ENCODE results near the gene TOR1AIP1.

Gene TOR1AIP1

DNA sequence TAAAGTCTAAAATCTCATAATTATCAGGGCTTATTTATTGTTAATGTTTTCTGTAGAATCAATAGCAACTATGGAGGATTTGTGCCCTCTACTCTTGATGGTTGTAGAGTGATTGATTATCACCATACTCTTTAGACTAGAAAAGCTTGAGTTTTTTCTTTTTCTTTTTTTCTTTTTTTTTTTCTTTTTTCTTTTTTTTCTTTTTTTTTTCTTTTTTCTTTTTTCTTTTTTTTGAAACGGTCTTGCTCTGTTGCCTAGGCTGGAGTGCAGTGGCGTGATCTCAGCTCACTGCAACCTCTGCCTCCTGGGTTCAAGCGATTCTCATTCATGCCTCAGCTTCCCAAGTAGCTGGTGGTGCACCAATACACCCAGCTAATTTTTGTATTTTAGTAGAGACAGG, 29.7 kb downstream of the TOR1AIP1 start:
- Mint-ChIP-seq H3K4me3 (no peak overlapping the region), H3K27me3 (no peaks in the 10 kb centered on the region), H3K36me3 (ENCODE audit: insufficient read depth) (peaks cover 86% of the 10 kb centered on the region)

DNA sequence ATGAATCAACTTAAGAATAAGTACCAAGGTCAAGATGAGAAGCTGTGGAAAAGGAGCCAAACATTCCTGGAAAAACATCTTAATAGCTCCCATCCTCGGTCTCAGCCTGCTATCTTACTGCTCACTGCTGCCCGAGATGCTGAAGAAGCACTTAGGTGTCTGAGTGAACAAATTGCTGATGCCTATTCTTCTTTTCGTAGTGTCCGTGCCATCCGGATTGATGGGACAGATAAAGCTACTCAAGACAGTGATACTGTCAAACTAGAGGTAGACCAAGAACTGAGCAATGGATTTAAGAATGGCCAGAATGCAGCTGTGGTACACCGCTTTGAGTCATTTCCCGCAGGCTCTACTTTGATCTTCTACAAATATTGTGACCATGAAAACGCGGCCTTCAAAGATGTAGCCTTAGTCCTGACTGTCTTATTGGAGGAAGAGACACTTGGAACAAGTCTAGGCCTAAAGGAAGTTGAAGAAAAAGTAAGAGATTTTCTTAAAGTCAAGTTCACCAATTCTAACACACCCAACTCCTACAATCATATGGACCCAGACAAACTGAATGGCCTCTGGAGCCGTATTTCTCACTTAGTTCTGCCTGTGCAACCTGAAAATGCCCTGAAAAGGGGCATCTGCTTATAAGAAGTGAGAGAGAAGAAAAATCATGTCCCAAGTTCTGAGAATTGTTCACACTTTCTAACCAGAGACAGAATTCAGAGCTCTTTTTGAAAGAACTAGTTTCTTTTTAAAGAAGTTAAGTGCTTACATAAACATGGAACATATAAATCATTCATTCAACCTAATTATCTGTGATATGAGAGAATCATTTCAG, 35.7 kb downstream of the TOR1AIP1 start:
- Mint-ChIP-seq H3K27ac (peak overlapping the region; percentile 49 to 51), H3K27me3 (no peaks in the 10 kb centered on the region), H3K4me3 (no peak overlapping the region), H3K36me3 (ENCODE audit: insufficient read depth) (peaks cover 87% of the 10 kb centered on the region), H3K4me1 (ENCODE audit: low read depth in 2 of 2) (peaks cover 0 to 5% of the 10 kb centered on the region in 2 donors), H3K9me3 (no peaks in the 10 kb centered on the region)
- DNase-seq: no peak
- ATAC-seq (replicated peaks): peak; percentile 58

More for the DNA sequence above, 29.7 kb downstream of the TOR1AIP1 start:
- ATAC-seq (replicated peaks) (no peak), DNase-seq (no peak)
- Mint-ChIP-seq H3K27ac (no peak overlapping the region), H3K9me3 (no peaks in the 10 kb centered on the region), H3K4me1 (ENCODE audit: low read depth in 2 of 2) (peaks cover 5 to 10% of the 10 kb centered on the region in 2 donors)

DNA sequence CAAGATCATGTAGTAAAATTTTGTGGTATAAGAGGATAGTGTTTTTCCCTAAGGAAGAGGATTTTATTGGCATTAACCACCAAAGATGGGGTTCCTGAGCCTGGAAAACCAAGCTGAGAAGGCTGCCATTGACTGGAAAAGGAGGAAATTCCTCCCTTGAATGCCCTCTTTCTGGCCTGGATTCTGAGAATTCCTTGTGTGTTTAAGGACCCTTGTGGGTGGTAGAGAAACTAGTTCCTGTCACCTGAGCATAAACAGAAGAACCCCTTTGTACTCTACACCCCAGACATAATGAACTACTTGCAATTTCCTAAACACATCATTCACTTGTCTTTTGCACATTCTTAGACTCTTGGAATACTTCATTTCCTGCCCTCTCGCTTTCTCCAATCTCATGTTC, 39.4 kb downstream of the TOR1AIP1 start:
- H3K36me3 Mint-ChIP-seq (ENCODE audit: insufficient read depth): peaks cover 60% of the 10 kb centered on the region
- H3K4me1 Mint-ChIP-seq (ENCODE audit: low read depth in 2 of 2): peaks cover 0 to 5% of the 10 kb centered on the region in 2 donors
- H3K27me3 Mint-ChIP-seq: no peaks in the 10 kb centered on the region
- H3K27ac Mint-ChIP-seq: peak overlapping the region in 1 of 2 donors; percentile 31
- H3K9me3 Mint-ChIP-seq: no peaks in the 10 kb centered on the region
- DNase-seq (no peak), ATAC-seq (replicated peaks) (no peak)
- no peak overlapping the region for H3K4me3 Mint-ChIP-seq

DNA sequence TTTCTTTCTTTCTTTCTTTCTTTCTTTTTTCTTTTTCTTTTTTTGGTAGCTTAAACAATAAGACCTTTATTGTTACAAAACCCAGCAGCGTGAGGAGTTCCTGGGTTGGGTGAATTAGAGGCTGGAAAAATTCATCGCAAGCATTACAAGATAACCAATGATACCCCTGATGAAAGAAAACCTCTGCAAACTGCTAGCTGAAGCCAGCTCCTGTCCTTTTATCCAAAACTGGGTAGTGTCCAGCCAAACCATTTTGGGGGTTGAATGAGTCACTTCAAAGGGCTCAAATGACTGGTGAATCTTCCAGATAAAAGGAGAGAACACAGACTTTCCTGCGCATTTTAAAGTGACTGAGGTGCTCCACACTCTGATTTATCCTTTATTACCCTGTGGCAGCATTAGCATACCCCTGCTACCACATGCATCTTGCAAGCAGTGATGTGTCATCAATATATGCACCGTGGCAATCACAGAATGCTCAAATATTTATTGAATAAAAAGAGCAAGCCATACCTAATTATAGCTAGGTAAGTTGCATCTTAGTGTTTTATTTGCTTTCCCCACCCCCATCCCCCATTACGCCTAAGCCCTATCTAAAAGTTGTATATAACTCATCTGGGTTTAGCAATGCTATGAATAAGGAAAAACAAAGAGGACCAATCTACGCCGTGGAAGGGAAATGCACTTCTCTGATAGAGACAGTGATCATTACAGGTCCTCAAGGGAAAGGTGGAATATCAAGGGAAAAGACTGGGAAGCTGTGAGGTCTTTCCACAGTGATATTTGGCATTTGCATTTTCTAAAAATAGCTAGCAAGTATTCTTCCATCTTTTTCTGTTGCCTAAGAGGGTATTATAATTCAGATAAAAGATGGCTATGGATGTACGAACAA, 40.1 kb downstream of the TOR1AIP1 start:
- no peak for ATAC-seq (replicated peaks)
- H3K27me3 Mint-ChIP-seq: no peaks in the 10 kb centered on the region

DNA sequence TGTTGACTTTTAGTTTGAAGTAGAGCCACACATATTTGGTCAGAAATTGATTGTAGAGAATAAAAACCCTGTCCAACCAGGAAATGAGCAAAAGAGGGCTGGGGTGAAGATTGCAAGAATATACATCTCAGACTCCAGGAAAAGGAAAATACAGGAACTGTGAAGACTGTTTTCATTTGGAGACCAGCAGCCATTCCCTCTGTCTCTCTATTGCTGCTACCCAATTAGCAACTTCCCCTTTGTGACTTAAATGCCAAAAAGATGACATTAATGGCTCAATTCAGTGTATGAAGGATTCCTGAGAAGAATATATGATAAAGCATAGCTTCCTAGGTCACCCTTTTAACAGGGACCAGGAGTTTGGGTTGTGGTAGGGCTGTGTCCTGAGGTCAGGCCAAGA, 40.9 kb downstream of the TOR1AIP1 start:
- no peak overlapping the region for H3K27ac Mint-ChIP-seq
- DNase-seq (no peak), ATAC-seq (replicated peaks) (no peak)
- H3K36me3 Mint-ChIP-seq (ENCODE audit: insufficient read depth): peaks cover 47% of the 10 kb centered on the region
- no peak overlapping the region for H3K4me3 Mint-ChIP-seq
- H3K4me1 Mint-ChIP-seq (ENCODE audit: low read depth in 2 of 2): peaks cover 0 to 2% of the 10 kb centered on the region in 2 donors
- H3K27me3 Mint-ChIP-seq: no peaks in the 10 kb centered on the region
- H3K9me3 Mint-ChIP-seq: no peaks in the 10 kb centered on the region

More for the DNA sequence above, 40.1 kb downstream of the TOR1AIP1 start:
- no peaks in the 10 kb centered on the region for H3K9me3 Mint-ChIP-seq
- H3K27ac Mint-ChIP-seq: peak overlapping the region in 1 of 2 donors; percentile 31
- H3K4me3 Mint-ChIP-seq: no peak overlapping the region
- peaks cover 52% of the 10 kb centered on the region for H3K36me3 Mint-ChIP-seq (ENCODE audit: insufficient read depth)
- peaks cover 0 to 5% of the 10 kb centered on the region in 2 donors for H3K4me1 Mint-ChIP-seq (ENCODE audit: low read depth in 2 of 2)
- no peak for DNase-seq

DNA sequence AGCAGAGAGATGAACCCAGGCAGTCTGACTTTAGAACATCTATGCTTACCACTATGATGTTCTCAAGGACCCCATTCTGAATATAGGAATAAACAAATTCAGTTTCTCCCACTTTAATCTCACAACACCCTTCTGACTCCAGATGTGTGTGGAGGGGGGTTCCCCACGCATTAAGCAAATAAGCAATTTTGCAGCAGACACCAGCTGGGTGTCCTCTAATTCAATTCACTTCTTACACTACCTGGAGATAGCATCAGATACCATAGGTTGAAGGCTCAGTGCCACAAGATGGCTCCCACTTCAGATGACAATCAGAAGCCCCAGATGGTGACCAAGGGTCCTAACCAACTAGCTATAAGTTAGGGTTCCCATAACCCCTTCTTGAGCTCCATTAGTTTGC, 42.2 kb downstream of the TOR1AIP1 start:
- Mint-ChIP-seq H3K27me3 (no peaks in the 10 kb centered on the region), H3K36me3 (ENCODE audit: insufficient read depth) (peaks cover 36% of the 10 kb centered on the region), H3K27ac (no peak overlapping the region), H3K4me1 (ENCODE audit: low read depth in 2 of 2) (no peaks in the 10 kb centered on the region), H3K9me3 (no peaks in the 10 kb centered on the region), H3K4me3 (no peak overlapping the region)
- DNase-seq (no peak), ATAC-seq (replicated peaks) (no peak)

DNA sequence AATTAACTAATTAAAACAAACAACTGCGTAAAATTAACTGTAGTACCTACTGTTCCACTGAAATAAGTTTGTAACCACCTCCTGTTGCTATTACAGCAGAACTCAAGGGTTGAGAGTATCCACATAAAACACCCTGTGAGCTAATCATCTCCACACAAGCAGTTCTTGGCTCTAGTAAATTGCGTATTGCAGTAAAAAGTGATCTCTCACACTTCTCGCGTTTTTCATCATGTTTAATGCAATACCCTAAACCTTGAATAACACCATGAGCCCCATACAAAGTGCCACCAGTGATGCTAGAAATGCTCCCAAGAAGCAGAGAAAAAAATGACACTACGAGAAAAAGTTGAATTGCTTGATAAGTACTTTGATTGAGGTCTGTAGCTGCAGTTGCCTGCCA, 43.2 kb downstream of the TOR1AIP1 start:
- DNase-seq: no peak
- H3K27ac Mint-ChIP-seq: no peak overlapping the region
- H3K36me3 Mint-ChIP-seq (ENCODE audit: insufficient read depth): peaks cover 26% of the 10 kb centered on the region
- H3K27me3 Mint-ChIP-seq: no peaks in the 10 kb centered on the region
- H3K9me3 Mint-ChIP-seq: no peaks in the 10 kb centered on the region
- no peak overlapping the region for H3K4me3 Mint-ChIP-seq
- no peaks in the 10 kb centered on the region for H3K4me1 Mint-ChIP-seq (ENCODE audit: low read depth in 2 of 2)
- ATAC-seq (replicated peaks): no peak

DNA sequence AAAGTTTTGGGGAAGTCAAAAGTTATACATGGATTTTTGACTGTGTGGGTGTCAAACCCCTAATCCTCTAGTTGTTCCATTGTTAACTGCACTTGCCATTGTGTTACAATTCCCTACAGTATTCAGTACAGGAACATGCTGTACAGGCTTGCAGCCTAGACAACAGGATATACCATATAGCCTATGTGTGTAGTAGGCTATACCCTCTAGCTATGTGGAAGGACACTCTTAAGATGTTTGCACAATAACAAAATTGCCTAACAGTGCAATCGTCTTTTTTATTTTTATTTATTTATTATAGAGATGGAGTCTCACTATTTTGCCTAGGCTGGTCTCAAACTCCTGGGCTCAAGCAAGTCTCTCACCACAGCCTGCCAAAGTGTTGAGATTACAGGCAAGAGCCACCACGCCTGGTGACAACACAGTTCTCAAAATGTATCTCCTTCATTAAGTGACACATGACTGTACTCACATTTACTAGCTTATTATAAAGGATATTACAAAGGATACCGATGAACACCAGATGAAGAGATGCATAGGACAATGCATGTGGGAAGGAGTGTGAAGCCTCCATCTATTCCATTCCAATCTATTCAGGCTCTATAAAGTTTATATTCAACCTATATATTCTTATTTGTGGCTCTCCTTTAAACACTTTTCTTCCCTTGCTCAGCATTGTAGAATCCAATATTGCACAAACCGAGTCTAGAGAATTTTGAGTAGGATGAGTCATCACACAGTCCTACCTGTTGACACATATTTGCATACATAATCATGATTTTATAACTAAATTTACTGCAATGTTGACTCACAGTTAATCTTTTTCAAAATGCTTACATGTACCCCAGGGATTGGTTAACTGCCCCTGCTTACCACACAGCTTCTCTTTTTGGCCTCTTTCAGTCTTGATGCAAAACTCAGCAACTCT, 44.1 kb downstream of the TOR1AIP1 start:
- H3K36me3 Mint-ChIP-seq (ENCODE audit: insufficient read depth): peaks cover 18% of the 10 kb centered on the region
- H3K27ac Mint-ChIP-seq: no peak overlapping the region
- no peak overlapping the region for H3K4me3 Mint-ChIP-seq
- H3K9me3 Mint-ChIP-seq: no peaks in the 10 kb centered on the region
- no peaks in the 10 kb centered on the region for H3K27me3 Mint-ChIP-seq
- no peaks in the 10 kb centered on the region for H3K4me1 Mint-ChIP-seq (ENCODE audit: low read depth in 2 of 2)
- DNase-seq: no peak
- no peak for ATAC-seq (replicated peaks)

DNA sequence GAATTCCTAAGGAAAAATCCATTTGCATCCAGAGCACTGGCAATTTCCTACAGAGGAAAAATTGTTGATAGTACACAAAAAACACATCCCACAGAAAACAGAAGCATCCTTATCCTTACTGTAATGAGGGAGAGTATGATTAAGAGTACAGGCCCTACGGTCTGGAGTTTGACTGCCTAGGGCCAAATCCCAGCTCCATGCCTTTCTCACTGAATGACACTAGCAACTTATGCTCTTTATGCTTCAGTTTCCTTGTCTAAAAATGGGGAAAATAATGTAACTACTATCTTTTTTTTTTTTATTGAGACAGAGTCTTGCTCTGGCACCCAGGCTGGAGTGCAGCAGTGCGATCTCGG, 44.7 kb downstream of the TOR1AIP1 start:
- DNase-seq (no peak), ATAC-seq (replicated peaks) (no peak)

DNA sequence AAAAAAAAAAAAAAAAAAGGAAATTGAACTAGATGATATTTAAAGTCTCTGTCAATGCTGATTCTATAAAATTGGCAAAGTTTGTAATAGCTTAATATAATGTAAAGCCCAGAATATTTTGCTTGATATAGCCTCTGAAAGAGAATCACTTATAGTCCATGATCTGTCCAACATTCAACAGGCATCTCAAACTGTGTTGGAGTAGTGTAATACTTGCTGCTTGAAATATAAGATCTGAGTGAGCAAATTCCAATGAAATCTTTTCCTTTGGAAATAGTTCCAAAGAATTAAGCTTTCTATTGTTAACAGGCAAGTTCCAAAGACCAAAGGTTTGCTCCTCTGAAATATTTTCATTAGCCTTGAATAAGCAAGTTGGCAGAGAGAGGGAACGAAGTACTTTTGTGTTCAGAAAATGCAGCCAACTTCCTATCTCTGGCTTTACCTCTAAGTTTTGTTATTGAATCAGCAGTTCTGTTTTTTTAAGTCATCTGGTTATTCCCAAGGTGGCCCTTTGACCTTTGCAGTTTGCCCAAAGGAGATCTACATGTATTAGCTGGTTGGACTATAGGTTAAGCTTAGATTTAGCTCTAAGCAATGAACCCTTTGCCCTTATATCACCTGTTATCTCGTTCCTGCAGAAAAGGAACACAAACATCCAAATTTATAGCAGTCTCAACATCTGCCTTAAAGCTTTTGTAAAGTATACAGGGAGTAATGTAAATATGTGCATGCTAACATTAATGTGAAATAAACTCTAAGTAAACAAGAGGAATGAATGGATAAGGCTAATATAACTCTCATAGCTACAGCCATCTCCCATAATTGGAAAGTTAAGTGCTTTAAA, 48.1 kb downstream of the TOR1AIP1 start:
- no peak overlapping the region for H3K4me3 Mint-ChIP-seq
- DNase-seq (no peak), ATAC-seq (replicated peaks) (no peak)
- H3K27me3 Mint-ChIP-seq: peaks cover 10 to 14% of the 10 kb centered on the region in 2 donors
- H3K9me3 Mint-ChIP-seq: no peaks in the 10 kb centered on the region
- H3K4me1 Mint-ChIP-seq (ENCODE audit: low read depth in 2 of 2): no peaks in the 10 kb centered on the region
- H3K27ac Mint-ChIP-seq: no peak overlapping the region
- H3K36me3 Mint-ChIP-seq (ENCODE audit: insufficient read depth): peaks cover 7% of the 10 kb centered on the region

More for the DNA sequence above, 44.7 kb downstream of the TOR1AIP1 start:
- no peak overlapping the region for H3K27ac Mint-ChIP-seq
- H3K4me1 Mint-ChIP-seq (ENCODE audit: low read depth in 2 of 2): no peaks in the 10 kb centered on the region
- no peaks in the 10 kb centered on the region for H3K9me3 Mint-ChIP-seq
- no peaks in the 10 kb centered on the region for H3K27me3 Mint-ChIP-seq
- peaks cover 13% of the 10 kb centered on the region for H3K36me3 Mint-ChIP-seq (ENCODE audit: insufficient read depth)
- no peak overlapping the region for H3K4me3 Mint-ChIP-seq

DNA sequence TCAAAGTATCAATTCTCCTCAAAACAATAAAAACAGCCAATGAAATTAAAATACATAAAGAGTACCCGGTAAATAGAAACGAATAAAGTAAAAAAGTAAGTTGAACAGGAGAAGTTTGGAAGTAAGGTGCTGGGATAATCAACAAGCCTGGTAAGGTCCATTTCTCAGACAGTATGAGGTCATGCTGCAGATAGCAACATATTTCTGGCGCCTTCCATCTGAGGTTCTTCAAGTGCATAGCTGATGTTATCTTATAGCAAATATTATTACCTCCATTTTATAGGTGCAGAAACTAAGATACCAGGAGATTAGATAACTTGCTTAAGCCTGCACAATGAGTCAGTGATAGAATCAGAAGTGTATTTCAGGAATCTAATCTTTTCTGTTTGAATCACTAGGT, 48.8 kb downstream of the TOR1AIP1 start:
- Mint-ChIP-seq H3K4me3 (no peak overlapping the region), H3K27me3 (peaks cover 12 to 21% of the 10 kb centered on the region in 2 donors), H3K4me1 (ENCODE audit: low read depth in 2 of 2) (no peaks in the 10 kb centered on the region), H3K36me3 (ENCODE audit: insufficient read depth) (peaks cover 4% of the 10 kb centered on the region), H3K9me3 (no peaks in the 10 kb centered on the region), H3K27ac (no peak overlapping the region)
- ATAC-seq (replicated peaks) (no peak), DNase-seq (no peak)

DNA sequence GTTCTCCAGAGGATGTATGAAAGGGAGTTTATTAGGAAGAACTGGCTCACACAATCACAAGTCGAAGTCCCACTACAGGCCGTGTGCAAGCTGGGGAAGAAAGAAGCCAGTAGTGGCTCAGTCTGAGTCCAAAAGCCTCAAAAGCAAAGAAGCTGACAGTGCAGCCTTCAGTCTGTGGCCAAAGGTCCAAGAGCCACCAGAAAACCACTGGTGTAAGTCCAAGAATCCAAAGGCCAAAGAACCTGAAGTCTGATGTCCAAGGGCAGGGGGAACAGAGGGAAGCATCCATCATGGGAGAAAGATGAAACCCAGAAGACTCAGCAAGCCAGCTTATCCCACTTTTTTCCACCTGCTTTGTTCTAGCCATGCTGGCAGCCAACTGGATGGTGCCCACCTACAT, 51.1 kb downstream of the TOR1AIP1 start:
- Mint-ChIP-seq H3K4me1 (ENCODE audit: low read depth in 2 of 2) (no peaks in the 10 kb centered on the region), H3K9me3 (no peaks in the 10 kb centered on the region), H3K27me3 (peaks cover 21 to 28% of the 10 kb centered on the region in 2 donors), H3K36me3 (ENCODE audit: insufficient read depth) (no peaks in the 10 kb centered on the region), H3K27ac (no peak overlapping the region), H3K4me3 (no peak overlapping the region)
- DNase-seq (no peak), ATAC-seq (replicated peaks) (no peak)

All from effector memory CD8-positive, alpha-beta T cell (primary cell).